Measurements from ENCODE around the gene RHOV. TPM values are rescaled to one million over a fixed set of nuclear protein-coding genes. Genes with fewer than 3 reads are reported as not detected.

RHOV gene
- total and polyA plus RNA-seq, 2 experiments from 2014 or later: 1.7 to 6.1 TPM

- Histone ChIP-seq H3K9me2 (replicated peaks; ENCODE audit: insufficient read depth) (no peaks in the 10 kb centered on the region), H3K4me1 (ENCODE audit: insufficient read depth) (peaks cover 16% of the 10 kb centered on the region), H3K27ac (peak overlapping the region; percentile 95), H3K9me3 (ENCODE audit: low read depth) (no peaks in the 10 kb centered on the region), H3K4me2 (no peak overlapping the region), H3K4me3 (no peak overlapping the region), H4K20me1 (ENCODE audit: insufficient read depth, poor library complexity, severe bottlenecking) (no peaks in the 10 kb centered on the region), H3K27me3 (no peaks in the 10 kb centered on the region), H3K36me3 (replicated peaks; ENCODE audit: insufficient read depth, low read depth) (no peaks in the 10 kb centered on the region), H2AFZ (no peak overlapping the region), H3K79me2 (peaks cover 5% of the 10 kb centered on the region)
- WGBS (ENCODE audit: low lambda C conversion rate, missing lambda C conversion rate): 32% methylated on average over 15 of the region's 15 CpGs
- peak; percentile 89 for DNase-seq (ENCODE audit: low spot score)
- no peak for TF ChIP-seq EZH2phosphoT487 (IDR thresholded peaks at IDR 0.05; ENCODE audit: low read depth, severe bottlenecking, unreplicated experiment)
- no peak for TF ChIP-seq EZH2 (IDR thresholded peaks at IDR 0.05; ENCODE audit: borderline replicate concordance)
- peak; percentile 88 for TF ChIP-seq CTCF (IDR thresholded peaks at IDR 0.05; ENCODE audit: poor library complexity)
Observed at GRCh38 chr15:40857601-40858341, 16.3 kb downstream of the RHOV start.

DNA sequence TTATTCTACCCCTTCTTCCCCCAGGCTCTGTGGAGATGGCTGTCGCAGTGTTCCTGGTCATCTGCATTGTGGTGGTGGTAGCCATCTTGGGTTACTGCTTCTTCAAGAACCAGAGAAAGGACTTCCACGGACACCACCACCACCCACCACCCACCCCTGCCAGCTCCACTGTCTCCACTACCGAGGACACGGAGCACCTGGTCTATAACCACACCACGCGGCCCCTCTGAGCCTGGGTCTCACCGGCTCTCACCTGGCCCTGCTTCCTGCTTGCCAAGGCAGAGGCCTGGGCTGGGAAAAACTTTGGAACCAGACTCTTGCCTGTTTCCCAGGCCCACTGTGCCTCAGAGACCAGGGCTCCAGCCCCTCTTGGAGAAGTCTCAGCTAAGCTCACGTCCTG, 17.3 kb downstream of the RHOV start:
- DNase-seq (ENCODE audit: low spot score): no peak
- H3K9me2 ChIP-seq (replicated peaks; ENCODE audit: insufficient read depth): no peaks in the 10 kb centered on the region
- 87% methylated on average over 8 of the region's 8 CpGs for WGBS (ENCODE audit: low lambda C conversion rate, missing lambda C conversion rate)
- H3K36me3 ChIP-seq (replicated peaks; ENCODE audit: insufficient read depth, low read depth): no peaks in the 10 kb centered on the region
- TF ChIP-seq EZH2 (IDR thresholded peaks at IDR 0.05; ENCODE audit: borderline replicate concordance) (no peak), EZH2phosphoT487 (IDR thresholded peaks at IDR 0.05; ENCODE audit: low read depth, severe bottlenecking, unreplicated experiment) (no peak), CTCF (IDR thresholded peaks at IDR 0.05; ENCODE audit: poor library complexity) (no peak)
- H3K4me2 ChIP-seq: peak overlapping the region; percentile 56
- H2AFZ ChIP-seq: no peak overlapping the region
- no peaks in the 10 kb centered on the region for H3K27me3 ChIP-seq
- no peaks in the 10 kb centered on the region for H3K9me3 ChIP-seq (ENCODE audit: low read depth)
- peaks cover 13% of the 10 kb centered on the region for H3K79me2 ChIP-seq
- peaks cover 22% of the 10 kb centered on the region for H3K4me1 ChIP-seq (ENCODE audit: insufficient read depth)
- peak overlapping the region; percentile 95 for H3K27ac ChIP-seq
- no peak overlapping the region for H3K4me3 ChIP-seq
- no peaks in the 10 kb centered on the region for H4K20me1 ChIP-seq (ENCODE audit: insufficient read depth, poor library complexity, severe bottlenecking)

DNA sequence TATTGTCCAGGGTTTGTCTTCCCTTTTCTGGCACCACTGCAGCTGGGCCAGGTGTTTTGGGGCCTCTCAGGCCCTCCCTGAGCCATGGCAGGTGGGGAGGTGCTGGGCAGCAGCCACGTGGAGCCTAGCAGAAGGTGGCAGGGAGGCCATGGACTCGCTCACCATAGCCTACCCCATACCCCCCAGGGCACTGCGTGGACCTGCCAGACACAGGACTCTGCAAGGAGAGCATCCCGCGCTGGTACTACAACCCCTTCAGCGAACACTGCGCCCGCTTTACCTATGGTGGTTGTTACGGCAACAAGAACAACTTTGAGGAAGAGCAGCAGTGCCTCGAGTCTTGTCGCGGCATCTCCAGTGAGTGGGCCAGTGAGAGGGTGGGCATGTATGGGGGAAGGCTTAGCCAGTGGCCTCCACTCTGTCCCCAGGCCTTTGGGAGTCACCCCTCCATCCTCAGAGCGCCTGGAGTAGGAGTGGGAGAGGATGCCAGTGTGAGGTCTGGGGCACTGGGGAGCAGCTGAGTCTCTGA, 18.3 kb downstream of the RHOV start:
- Histone ChIP-seq H3K36me3 (replicated peaks; ENCODE audit: insufficient read depth, low read depth) (no peaks in the 10 kb centered on the region), H3K27ac (no peak overlapping the region), H2AFZ (no peak overlapping the region), H3K27me3 (no peaks in the 10 kb centered on the region), H4K20me1 (ENCODE audit: insufficient read depth, poor library complexity, severe bottlenecking) (no peaks in the 10 kb centered on the region), H3K9me2 (replicated peaks; ENCODE audit: insufficient read depth) (no peaks in the 10 kb centered on the region), H3K4me1 (ENCODE audit: insufficient read depth) (peaks cover 22% of the 10 kb centered on the region), H3K4me3 (no peak overlapping the region), H3K4me2 (no peak overlapping the region), H3K79me2 (peaks cover 23% of the 10 kb centered on the region), H3K9me3 (ENCODE audit: low read depth) (no peaks in the 10 kb centered on the region)
- TF ChIP-seq CTCF (IDR thresholded peaks at IDR 0.05; ENCODE audit: poor library complexity): no peak
- no peak for DNase-seq (ENCODE audit: low spot score)
- WGBS (ENCODE audit: low lambda C conversion rate, missing lambda C conversion rate): 90% methylated on average over 13 of the region's 13 CpGs

All from hepatocyte (in vitro differentiated cells).